Measurements from ENCODE around the gene TMEM126B. TPM values are rescaled to one million over a fixed set of nuclear protein-coding genes. Genes with fewer than 3 reads are reported as not detected.
A peak's percentile ranks its signal among the peaks of the same experiment; 100 is the strongest.

TMEM126B gene
- 49.4 and 51.2 TPM in 2 replicates for total RNA-seq
- polyA plus RNA-seq = 39.8 and 53.7 TPM in 2 replicates
- polyA plus RNA-seq (2011; cell fraction: cytosol; rRNA removed) = 45.9 and 53.7 TPM in 2 replicates
- polyA plus RNA-seq (2011; cell fraction: nucleus; rRNA removed) = 39.8 and 48.8 TPM in 2 replicates
- polyA plus RNA-seq (2012) = 57.5 and 92.2 TPM in 2 replicates
- polyA minus RNA-seq = 14.7 and 15.9 TPM in 2 replicates
- 14.6 TPM for polyA minus RNA-seq (2011; cell fraction: cytosol; rRNA and poly(A)+ RNA removed)
- polyA minus RNA-seq (2011; cell fraction: nucleus; rRNA and poly(A)+ RNA removed) = 12.5 and 18.5 TPM in 2 replicates
- percentile 92 among the genes with signal in this experiment for Bru-seq, nascent RNA
- BruChase-seq, experiment 1, labeled RNA remaining after a 6-hour chase = percentile 90 among the genes with signal in this experiment
- BruChase-seq, experiment 2, labeled RNA remaining after a 2-hour chase = percentile 89 among the genes with signal in this experiment
- long read RNA-seq, transcript TMEM126B-202 (6 exons, 1,210 nt) = major isoform, 69 of 168 reads
- long read RNA-seq, transcript TMEM126B-201 (5 exons, 989 nt) = minor isoform, 61 of 168 reads
- long read RNA-seq, transcript TMEM126B-209 (6 exons, 820 nt) = minor isoform, 12 of 168 reads
- long read RNA-seq, partial matches to known transcripts = 11 of 168 reads
- long read RNA-seq, other reads (novel, unspliced or antisense) = 13 of 168 reads

DNA sequence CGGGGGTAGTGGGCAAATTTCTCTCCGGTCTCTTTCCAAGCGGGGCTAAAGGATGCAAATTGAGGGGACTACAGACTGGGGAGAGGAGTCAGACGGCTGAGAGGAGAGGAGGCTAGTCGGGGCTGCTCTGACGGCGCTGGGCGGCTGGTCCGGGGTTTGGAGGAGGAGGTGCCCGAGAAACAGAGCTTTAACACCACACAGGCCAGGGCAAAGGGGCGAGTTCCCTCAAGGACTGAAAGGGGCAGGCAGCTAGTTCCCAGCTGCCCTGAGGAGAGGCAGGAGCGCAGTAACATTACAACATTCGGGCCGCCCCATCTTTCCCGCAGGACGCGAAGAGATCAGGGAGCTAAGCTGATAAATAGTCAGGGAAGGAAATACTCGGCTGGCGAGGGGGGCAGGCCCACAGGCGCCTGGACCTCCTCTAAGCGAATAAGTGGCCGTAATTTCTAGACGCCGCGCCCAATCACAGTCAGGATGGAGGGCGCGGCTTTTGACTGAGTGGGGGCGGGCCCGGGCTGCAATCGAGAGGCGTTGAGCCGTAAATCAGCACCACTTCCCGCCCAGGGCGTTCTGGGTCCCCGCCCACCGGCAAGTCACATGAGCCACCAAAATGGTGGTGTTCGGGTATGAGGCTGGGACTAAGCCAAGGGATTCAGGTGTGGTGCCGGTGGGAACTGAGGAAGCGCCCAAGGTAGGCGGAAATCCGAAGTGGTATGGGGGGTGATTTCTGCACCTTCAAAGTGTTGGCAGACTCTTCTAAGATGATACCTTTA lies at the start of gene TMEM126B:
Gene TMEM126B, plus strand, starts transcription at position 596 of the 773 bp plus-strand sequence. Its CDS starts 15 bp downstream, at position 611.
- Histone ChIP-seq H3K79me2 (ENCODE audit: control insufficient read depth, insufficient read depth, low read length) (peaks cover 34% of the 10 kb centered on the region), H3K9me1 (replicated peaks; ENCODE audit: control insufficient read depth, extremely low read depth, insufficient read depth, low read length) (no peaks in the 10 kb centered on the region), H3K27ac (ENCODE audit: insufficient read depth, low read depth, low read length) (peak within 1 kb of the TSS; percentile 68), H3K9ac (replicated peaks; ENCODE audit: extremely low read depth, insufficient read depth, low read length) (peak within 1 kb of the TSS; percentile 82), H3K4me3 (replicated peaks in 1 of 3; ENCODE audit: insufficient read depth in 1 of 3, low read depth in 1 of 3, low read length in 3 of 3) (peak within 1 kb of the TSS; percentile 73 to 99 (median 91)), H3K36me3 (ENCODE audit: control insufficient read depth in 2 of 2, extremely low read depth in 1 of 2, insufficient read depth in 2 of 2, low read length in 2 of 2) (peaks cover 0 to 4% of the 10 kb centered on the region in 2 experiments), H4K20me1 (replicated peaks; ENCODE audit: control insufficient read depth, extremely low read depth, insufficient read depth, low read length) (no peaks in the 10 kb centered on the region), H3K4me1 (ENCODE audit: control insufficient read depth, extremely low read depth, insufficient read depth, low read length) (peaks cover 16% of the 10 kb centered on the region), H3K27me3 (ENCODE audit: control insufficient read depth in 2 of 2, insufficient read depth in 2 of 2, low read length in 2 of 2) (peaks cover 2 to 6% of the 10 kb centered on the region in 2 experiments), H2AFZ (ENCODE audit: low read depth, low read length) (peak within 1 kb of the TSS; percentile 87), H3K4me2 (ENCODE audit: insufficient read depth, low read length) (peak within 1 kb of the TSS; percentile 92), H3K9me3 (replicated peaks; ENCODE audit: control insufficient read depth, insufficient read depth, low read length) (no peaks in the 10 kb centered on the region)
- ChIA-PET POLR2A (interaction anchor here (0.7 to 0.8 kb wide), 2 partner anchors 12 to 19 kb away, joined by 3 to 5 read pairs; partner anchors contain the start of gene TMEM126A), CTCF (interaction anchor here (0.5 to 1.7 kb wide), 9 partner anchors 17 to 1689 kb away, joined by 3 to 8 read pairs (median 3); partner anchors contain the start of genes CCDC83 and TMEM126A)
- FAIRE-seq = peak; percentile 95
- intact Hi-C loops (cut with micrococcal nuclease) (loop anchor here (1.0 to 2.0 kb wide), 3 partner anchors 19 to 36 kb away; partner anchors contain the start of gene TMEM126A), dilution Hi-C loops (cut with MboI; ENCODE audit: extremely low pct_ligation_motif_present, low sequenced_read_pairs) (no loop called here)
- TF ChIP-seq, protein P1, sequence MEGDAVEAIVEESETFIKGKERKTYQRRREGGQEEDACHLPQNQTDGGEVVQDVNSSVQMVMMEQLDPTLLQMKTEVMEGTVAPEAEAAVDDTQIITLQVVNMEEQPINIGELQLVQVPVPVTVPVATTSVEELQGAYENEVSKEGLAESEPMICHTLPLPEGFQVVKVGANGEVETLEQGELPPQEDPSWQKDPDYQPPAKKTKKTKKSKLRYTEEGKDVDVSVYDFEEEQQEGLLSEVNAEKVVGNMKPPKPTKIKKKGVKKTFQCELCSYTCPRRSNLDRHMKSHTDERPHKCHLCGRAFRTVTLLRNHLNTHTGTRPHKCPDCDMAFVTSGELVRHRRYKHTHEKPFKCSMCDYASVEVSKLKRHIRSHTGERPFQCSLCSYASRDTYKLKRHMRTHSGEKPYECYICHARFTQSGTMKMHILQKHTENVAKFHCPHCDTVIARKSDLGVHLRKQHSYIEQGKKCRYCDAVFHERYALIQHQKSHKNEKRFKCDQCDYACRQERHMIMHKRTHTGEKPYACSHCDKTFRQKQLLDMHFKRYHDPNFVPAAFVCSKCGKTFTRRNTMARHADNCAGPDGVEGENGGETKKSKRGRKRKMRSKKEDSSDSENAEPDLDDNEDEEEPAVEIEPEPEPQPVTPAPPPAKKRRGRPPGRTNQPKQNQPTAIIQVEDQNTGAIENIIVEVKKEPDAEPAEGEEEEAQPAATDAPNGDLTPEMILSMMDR (IDR thresholded peaks at IDR 0.05; ENCODE audit: extremely low read depth in 1 of 2, insufficient read depth in 1 of 2, low read depth in 1 of 2, low read length in 2 of 2) = no peak
- peak; percentile 96 for TF ChIP-seq POLR2A (IDR thresholded peaks at IDR 0.05; ENCODE audit: low read depth, low read length)
- TF ChIP-seq FOS (IDR thresholded peaks at IDR 0.05; ENCODE audit: borderline replicate concordance, insufficient read depth, low read length) = no peak
- no peak for TF ChIP-seq JUN (IDR thresholded peaks at IDR 0.05; ENCODE audit: borderline replicate concordance, insufficient read depth, insufficient read length, low read depth)
- TF ChIP-seq, protein P2, sequence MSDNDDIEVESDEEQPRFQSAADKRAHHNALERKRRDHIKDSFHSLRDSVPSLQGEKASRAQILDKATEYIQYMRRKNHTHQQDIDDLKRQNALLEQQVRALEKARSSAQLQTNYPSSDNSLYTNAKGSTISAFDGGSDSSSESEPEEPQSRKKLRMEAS (IDR thresholded peaks at IDR 0.05; ENCODE audit: insufficient read depth, insufficient read length) = peak; percentile 81
- TF ChIP-seq GATA2 (IDR thresholded peaks at IDR 0.05; ENCODE audit: insufficient read depth, insufficient read length, low read depth, low read length) = no peak
- TF ChIP-seq MYC (IDR thresholded peaks at IDR 0.05; ENCODE audit: low read depth, low read length) = no peak
- TF ChIP-seq POLR2AphosphoS5 (IDR thresholded peaks at IDR 0.05; ENCODE audit: insufficient read depth, low read depth, low read length) = peak; percentile 81
- no peak for TF ChIP-seq EZH2 (IDR thresholded peaks at IDR 0.05; ENCODE audit: borderline replicate concordance, low read depth, low read length, severe bottlenecking)
- TSS peak; percentile 57 for BruUV-seq (replicated peaks)
- peak; percentile 98 for DNase-seq (ENCODE audit: low read depth, low spot score)

Measured in endothelial cell of umbilical vein (primary cell).